RPMI7951 (cell line): ENCODE measurements around the gene TMEM101. TPM values are rescaled to one million over a fixed set of nuclear protein-coding genes. Genes with fewer than 3 reads are reported as not detected.
"Not testable (repeated sequence)": the region's sequence is repeated elsewhere in the genome, so short reads cannot be mapped to it uniquely, and the experiment has no call there.

ENCODE experiments used
- DNase-seq: peaks from one replicate; pipeline ENCODE4 v3.0.0-alpha.2; 2012; ENCODE audit warnings: low read depth
- total RNA-seq: library from RNA; depleted of rRNA; stranded (reverse); fragments of >200 nt; shearing (Covaris generic); gene quantifications from 2 replicates; pipeline ENCODE4 v1.2.3, GENCODE V29; 2014

Gene TMEM101
- total RNA-seq, 1 experiment from 2014 or later = 48.3 TPM

DNA sequence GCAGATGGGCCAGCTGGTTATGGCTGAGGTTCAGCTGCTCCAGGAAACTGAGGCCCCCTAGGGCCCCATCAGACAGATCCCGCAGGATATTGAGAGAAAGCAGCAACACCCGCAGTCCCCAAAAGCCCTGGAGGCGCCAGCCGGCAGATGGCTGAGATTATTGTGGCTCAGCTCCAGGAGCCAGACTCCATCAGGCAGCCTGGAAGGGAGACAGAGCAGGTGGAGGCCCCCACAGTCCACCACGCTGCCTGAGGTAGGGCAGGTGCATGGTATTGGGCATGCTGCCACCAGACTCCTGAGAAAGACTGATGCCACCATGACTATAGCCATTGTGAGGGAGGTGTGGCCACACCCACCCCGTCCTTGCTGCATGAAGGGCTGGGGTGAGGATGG is 9.5 kb upstream of the TMEM101 start:
- DNase-seq = no peak

DNA sequence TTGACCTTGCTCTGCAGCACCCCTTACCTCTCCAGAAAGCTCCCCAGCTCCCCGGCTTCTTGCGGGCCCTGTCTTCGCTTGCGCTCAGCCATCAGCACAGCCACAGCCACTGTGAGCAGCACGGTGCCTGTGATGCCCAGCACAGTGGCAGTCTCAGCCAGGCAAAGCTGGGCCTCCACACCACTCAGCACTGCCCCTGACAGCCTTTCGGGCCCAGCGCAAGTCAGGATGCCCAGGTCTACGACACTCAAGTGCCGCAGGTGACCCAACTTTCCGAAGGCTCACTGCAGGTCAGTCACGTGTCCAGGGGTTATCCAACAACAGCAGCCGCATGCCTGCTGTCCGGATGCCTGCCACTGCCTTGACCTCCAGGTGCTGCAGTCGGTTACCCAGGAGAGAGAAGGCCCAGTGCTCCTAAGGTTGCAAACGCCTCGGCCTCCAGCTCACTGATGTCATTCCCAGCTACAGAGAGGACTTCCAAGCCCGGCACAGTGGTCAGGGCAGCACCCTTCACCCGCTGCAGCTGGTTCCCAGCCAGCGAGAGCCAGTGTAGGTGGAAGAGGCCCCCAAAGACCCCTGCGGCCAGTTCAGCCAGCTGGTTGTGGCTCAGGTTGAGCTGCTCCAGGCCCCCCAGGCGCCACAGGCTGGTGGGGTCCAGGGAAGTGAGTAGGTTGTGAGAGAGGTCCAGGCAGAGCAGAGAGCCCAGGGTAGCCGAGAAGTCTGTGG is 8.9 kb upstream of the TMEM101 start:
- no peak for DNase-seq

DNA sequence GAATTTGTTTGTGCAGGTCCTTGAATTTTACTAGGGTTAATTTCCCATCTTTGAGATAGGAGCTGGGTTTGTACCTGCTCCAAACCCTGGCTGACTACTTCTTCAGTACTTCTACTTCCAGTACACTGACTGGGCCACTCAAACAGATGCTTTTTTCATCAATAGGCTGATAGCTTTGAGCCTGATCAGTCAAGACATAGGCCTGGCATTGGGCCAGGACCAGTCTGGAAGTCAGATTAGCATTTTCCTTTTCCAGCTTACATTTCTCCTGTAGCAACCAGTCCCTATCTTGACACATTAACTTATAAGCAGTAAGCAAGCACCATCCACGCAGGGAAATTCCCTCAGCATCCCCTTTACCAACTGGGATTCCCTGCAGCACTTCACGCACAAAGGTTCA is 7.5 kb upstream of the TMEM101 start:
- no peak for DNase-seq

DNA sequence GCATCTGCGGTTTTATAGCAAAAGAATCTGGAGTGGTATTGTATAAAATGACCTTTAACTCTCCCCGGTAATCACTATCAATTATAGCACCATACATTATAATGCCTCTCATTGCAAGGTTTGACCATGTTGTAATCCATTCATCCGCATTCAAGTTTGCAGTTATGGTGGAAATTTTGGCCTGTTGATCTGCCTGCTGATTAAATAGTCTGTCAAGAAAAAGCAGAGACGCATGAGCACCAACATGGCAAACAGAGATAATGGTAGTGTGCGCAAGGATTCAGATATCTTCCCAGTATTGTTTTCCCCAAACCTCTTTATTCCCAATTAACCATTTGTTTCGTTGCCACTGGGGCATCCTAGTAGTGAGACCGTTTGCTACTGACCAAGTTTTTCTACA is 6.5 kb upstream of the TMEM101 start:
- DNase-seq = not testable (repeated sequence)

DNA sequence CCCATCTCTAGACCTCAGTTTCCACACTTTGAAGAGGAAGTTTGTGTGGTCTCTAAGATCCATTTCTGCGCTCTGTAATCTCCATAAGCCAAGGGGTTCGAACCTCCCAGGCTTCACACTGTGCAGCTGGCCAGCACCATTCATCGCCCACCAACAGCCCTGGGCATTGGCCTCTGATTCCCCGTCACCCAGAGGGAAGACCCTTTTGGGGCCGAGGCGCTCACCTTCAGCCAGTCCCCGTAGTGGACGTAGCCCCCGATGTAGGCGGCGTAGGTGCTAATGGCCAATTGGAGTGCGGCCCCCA is 678 bp downstream of the TMEM101 start:
- DNase-seq = no peak

DNA sequence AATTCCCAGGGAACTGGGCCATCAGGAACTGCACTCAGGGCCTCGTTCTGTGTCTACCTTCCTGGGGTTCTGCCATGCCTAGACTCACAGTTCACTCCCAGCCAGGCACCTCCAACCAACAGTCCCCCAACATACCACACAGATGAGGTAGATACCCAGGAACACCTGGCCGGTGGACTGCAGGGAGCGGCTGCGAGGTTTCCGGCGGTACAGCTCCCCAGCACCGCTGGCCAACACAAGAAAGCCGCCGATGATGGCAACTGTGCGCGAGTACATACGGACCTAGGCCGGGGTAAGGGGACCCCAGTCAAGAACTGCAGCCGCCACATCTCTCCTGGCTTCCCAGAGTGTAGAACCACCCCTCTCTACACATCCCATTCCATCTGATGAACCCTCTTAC is 1.9 kb downstream of the TMEM101 start:
- DNase-seq = no peak

DNA sequence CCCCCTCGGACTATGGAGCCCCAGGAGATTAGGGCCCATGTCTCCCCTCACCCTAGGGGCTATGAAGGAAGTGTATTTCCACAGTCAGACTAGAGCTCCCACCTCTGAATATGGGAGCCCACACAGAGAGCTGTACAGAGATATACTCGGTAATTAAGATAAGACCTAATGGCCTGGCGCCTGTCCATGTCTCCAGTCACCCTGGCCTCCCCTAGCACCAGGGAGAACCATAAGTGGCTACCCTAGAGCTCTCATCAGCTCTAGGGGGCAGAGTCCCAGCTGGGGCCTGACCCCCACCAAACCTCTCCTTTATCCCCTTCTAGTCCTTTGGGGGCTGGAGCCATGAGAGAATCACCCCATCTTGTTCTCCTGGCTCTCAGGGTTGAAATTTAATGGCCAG is 2.4 kb downstream of the TMEM101 start:
- DNase-seq = no peak

GRCh38 chr17:44011876-44012275 is 2.9 kb downstream of the TMEM101 start:
- no peak for DNase-seq

- no peak for DNase-seq
Observed at GRCh38 chr17:44010966-44011647, 3.7 kb downstream of the TMEM101 start.

- DNase-seq = no peak
Observed at GRCh38 chr17:44008205-44008909, 6.4 kb downstream of the TMEM101 start.

DNA sequence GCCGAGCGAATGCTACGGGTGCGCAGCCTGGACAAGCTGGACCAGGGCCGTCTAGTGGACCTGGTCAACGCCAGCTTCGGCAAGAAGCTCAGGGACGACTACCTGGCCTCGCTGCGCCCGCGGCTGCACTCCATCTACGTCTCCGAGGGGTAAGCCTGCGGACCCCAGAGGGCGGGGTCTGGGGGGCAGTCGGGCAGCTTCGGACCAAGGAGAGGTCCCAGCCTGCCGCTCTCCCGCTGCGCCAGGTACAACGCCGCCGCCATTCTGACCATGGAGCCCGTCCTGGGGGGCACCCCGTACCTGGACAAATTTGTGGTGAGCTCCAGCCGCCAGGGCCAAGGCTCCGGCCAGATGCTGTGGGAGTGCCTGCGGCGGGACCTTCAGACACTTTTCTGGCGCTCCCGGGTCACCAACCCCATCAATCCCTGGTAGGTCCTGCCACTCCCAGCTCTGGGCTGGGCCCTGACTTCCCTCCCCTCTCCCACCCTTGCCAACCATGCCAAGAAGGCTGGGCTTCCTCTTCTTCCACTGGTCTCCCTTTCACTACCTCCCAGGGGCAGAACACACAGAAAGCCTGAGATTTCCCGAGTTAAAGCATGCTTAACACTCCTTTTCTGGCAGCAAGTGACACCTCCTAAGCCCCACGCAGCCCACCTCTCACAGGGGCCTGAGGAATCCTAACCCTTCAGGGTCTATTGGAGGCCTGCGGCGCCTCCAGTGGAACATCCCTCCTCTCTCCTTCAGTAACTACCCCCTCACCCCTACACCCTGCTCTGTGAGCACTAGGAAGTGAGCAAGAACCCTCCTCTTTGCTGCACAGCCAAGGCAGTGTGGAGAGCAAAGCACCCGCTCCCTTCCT is 7.2 kb downstream of the TMEM101 start:
- peak; percentile 54 for DNase-seq

GRCh38 chr17:44006598-44007345 is 8.0 kb downstream of the TMEM101 start:
- DNase-seq = peak; percentile 94

- DNase-seq = no peak
Observed at GRCh38 chr17:44006272-44006597, 8.5 kb downstream of the TMEM101 start.

GRCh38 chr17:44005527-44006271 is 9.1 kb downstream of the TMEM101 start:
- no peak for DNase-seq

DNA sequence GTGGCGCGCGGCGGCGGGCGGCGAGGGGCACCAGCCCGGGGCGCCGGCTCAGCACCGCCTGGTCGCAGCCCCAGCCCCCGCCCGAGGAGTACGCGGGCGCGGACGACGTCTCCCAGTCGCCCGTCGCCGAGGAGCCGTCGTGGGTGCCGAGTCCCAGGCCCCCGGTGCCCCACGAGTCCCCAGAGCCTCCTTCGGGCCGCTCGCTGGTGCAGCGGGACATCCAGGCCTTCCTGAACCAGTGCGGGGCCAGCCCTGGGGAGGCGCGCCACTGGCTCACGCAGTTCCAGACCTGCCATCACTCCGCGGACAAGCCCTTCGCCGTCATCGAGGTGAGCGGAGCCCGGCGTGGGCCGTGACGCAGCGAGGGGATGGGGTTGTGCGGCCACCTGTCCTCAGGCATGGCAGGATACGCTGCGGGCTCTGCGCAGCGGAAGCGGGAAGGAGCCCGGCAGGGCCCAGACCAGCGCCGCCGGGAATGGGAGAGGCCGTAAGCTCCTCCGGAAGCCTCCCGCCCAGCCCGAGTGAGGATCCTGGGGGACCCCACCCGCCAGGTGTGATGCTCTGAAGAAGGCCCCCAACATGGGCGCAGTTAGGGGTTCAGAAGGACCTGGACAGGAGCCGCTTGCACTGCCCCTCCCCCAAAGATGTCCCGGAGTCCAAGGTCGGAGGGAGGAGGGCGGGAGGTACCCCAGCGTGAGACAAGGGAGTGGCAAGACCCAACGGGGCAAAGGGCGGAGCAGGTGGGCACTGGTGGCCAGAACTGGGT is 9.8 kb downstream of the TMEM101 start:
- DNase-seq = no peak

DNA sequence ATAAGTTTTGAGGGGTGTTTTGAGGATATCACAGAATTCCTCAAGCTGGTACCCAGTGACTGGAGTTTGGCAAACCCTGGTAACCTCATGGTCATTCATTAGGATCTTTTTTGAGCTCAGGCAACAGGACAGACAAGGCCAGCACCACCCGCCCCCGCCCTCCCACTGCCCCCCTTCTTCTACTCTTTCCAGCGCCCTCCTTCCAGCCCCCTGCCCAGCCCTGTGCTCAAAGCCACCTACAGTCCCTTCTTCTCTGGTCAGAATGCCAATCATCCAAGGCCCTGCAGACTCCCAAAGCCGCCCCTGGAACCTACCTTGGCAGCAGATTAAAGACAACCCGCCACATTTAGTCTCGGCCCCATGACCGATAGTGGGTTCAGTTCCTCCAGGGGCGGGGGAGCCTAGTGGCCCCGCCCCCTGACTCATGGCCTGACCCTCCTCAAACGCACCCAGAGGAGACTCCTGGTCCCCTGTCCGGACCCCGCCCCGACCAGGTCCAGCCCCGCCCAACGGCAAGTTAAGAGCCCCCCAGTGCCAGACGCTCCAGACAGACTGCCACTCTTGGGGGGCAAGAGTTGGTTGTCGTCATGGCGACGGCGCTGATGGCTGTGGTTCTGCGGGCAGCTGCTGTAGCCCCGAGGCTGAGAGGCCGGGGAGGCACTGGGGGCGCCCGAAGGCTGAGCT is 10.5 kb downstream of the TMEM101 start, which contains the start of gene NAGS:
Gene NAGS (plus strand): TSS at position 546 of the 684 bp plus-strand sequence. CDS start 42 bp downstream, at position 588.
- DNase-seq = peak; percentile 24

- DNase-seq = peak; percentile 57
Observed at GRCh38 chr17:44002141-44002848, 12.5 kb downstream of the TMEM101 start.

DNA sequence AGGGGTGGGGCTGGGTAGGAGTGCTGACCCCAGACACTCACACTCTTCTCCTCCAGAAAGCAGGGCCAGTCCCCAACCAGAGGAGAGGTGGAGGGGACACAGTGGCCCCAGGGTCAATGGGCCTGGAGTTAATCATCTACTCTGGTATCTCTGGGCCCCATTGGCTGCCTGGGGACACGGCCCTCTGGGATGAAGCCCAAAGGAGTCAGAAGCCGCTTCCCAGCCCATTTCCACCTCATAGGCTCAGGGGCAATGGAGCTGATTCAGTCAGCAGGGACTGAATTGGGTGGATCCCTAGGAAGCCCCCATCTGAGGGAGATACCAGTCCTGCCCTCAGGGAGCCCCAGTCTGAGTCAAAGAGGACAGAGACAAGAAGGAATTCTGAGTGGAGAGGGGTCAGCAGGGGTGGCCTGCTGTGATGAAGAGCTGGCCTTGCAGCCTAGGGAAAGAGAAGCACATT is 13.3 kb downstream of the TMEM101 start:
- DNase-seq = no peak
